Left renal pelvis (tissue), 4 donors: ENCODE results near the gene CCDC80. TPM values are rescaled to one million over a fixed set of nuclear protein-coding genes. Genes with fewer than 3 reads are reported as not detected.
A peak's percentile ranks its signal among the peaks of the same experiment; 100 is the strongest.

Experiments
- DNase-seq, 4 donors: peaks; one replicate each; pipeline ENCODE4 v3.0.0-alpha.2; 2013; ENCODE audit warnings: low read depth in 4 of 4, low spot score in 3 of 4
- polyA plus RNA-seq, 4 donors: library from polyadenylated mRNA; unstranded; fragments of 120-200 nt; gene quantifications; one replicate each; pipeline ENCODE4 v1.2.1, GENCODE V29; 2013; ENCODE audit not compliant: insufficient read length in 4 of 4

Gene CCDC80
- polyA plus RNA-seq: 100 to 1,000 TPM in 3 of 4 donors, 10 to 100 TPM in 1; 63.1 to 729 (median 135) TPM

DNA sequence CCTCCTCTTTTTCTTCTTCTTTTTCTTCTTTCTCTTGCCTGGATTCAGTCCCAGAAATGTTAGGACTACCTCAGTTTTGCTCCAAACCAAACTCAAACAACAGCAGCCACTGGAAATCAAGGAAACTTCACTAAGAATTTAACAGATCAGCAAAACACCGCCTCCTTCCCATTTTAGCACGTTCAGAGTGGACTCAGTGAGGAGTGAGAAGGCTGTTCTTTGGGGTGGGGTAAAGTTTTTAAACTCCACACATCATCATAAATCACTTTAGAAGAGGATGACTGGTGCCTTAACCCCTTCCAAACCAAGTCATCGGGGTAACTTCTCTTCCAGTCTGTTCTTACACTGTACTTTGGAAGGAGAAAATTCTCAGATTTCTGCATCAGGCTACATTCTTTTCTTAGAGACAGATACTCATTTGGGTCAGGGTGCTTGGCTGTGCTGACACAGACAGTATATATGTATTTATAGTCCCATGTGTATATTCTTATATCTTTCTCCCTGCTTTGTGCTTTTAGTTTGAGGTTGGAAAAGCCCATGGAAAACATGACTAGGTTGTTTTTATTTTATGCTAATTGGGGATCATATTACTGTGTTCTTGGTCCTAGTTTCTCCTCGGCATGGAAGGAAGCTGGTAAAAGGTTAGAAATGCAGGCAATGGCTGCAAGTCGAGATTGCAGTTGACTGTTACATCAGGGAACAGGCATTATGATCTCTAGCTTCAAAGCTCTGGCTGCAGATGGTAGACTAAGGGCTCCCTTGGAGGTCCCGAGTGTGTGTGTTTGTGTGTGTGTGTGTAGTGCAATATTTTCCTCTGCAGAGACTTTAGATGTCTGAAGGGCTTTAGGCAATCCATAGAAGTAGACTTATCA, at the start of gene CCDC80:
CCDC80 (minus strand) TSS at position 214 of the 872 bp plus-strand sequence. CDS start 1,238 bp downstream, outside the sequence.
- peak; percentile 72 to 76 (median 72) for DNase-seq

DNA sequence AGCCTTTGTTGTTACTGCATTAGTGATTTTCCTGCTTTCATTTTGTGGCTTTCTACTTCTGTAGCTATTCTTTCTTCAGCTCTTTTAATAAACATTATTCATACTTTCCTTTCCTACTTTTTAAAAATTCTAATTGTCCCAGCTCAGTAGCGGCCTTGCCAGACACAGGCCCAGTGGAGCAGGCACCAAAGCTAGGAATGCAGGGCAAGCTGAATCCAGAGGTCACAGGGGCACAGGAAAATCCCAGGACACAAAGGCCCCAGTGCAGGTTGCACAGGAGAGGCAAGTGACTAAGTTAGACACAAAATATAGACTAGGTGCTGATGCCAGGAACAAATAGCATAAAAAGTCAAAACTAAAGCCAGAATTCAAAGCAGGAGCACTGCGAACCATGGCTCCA, 49.0 kb upstream of the CCDC80 start:
- DNase-seq: no peak

- no peak for DNase-seq
Measured at GRCh38 chr3:112689385-112689784, 48.4 kb upstream of the CCDC80 start.

DNA sequence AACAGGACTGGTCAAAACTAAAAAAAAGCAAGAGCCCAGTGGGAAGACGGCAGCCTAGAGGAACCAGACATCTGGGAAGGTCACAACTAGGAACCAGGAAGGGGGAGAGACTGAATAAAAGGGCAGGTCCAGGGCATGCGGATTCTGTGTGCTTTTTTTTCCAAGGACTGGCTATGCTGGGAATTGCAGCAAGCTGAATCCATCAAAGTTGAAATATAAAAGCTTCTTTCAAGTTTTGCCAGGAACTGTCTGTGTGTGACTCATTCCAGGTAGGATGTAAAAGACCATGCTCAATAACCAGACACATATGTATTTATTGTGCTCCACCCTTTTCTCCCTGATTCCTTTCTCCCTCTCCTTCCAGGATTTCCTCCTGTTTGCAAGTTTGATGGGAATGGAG, 47.9 kb upstream of the CCDC80 start:
- DNase-seq: no peak

- DNase-seq: no peak
Measured at GRCh38 chr3:112688085-112688769, 47.3 kb upstream of the CCDC80 start.

DNA sequence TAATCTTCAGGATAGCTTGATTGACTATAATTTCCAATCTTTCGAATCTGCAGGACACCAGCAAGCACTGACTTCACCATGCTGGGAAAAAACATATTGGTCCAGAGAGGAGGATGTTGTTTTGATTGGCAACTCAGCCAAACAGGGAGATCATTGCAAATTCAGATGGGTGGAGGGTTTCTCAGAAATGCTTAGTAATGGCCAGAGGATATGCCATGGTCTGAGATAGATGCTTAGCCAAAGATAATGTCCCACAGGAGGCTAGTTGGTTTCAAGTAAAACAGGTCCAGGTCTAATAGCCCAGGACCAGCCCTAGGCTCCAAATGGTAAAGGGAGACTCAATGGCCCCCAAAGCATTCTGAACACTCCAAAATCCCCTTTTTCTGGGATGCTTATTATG, 46.7 kb upstream of the CCDC80 start:
- DNase-seq: no peak

- no peak for DNase-seq
Measured at GRCh38 chr3:112687211-112687610, 46.3 kb upstream of the CCDC80 start.

DNA sequence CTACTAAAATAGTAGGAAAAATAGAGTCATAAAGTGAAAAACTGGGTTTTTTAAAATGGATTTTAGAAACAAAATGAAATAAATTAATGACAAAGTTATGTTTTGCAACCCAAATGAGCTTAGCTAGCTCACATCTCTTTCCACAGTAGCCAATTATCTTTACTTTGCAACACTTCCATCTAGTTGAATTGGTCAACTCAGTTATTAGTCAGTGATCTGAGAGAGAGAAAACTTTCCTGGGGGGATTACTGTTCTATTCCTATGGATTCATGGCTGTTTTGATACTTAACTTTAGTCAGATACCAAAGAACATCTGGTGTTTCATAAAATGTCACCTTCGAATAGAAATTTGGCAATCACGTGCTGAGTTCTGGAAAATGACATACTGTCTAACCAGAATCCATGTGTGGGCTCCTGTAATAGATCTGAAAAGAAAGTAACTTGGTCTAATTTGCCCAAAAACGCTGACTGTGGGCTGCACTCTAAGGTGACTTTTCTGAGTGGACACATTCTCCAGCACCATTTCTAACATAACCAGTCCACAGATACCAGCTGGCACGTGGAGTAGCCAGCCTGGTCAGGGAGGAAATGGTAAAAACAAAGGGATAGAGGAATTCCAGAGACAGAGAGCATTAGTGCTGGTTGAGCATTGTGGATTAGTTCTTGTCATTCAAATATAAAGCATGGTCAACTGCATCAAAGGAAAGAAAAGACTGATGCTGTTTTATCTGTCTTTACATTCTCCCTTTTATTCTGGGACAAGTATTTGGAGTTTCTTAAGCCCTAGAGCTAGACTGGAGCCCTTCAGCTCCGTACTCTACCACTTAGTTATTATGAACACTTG, 45.2 kb upstream of the CCDC80 start:
- DNase-seq: no peak

- no peak for DNase-seq
Measured at GRCh38 chr3:112685420-112685819, 44.5 kb upstream of the CCDC80 start.

- DNase-seq: no peak
Measured at GRCh38 chr3:112682361-112682760, 41.4 kb upstream of the CCDC80 start.

DNA sequence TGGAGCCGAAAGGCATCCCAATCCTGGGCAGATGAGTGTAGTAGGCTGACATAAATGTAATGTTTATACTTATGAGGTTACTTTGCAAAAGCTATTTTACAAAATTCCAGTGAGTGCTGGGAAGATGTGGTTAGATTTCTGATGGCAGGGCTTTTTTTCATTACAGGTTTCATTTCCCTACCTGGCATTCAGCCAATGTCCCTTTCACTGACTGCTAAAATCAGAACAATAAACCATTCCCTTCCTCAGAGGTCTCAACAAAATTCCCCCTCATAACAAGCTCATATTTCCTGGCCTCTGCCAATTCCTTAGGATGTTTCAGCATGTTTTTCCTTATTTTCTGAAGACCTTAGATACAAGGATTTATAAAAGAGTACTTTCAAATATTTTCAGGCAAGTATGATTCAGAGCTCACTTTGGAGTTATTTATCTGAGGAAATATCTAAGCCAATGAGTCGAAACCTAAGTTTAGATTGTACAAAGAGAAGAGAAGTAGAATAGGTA, 40.9 kb upstream of the CCDC80 start:
- no peak for DNase-seq

GRCh38 chr3:112676659-112677234, 35.8 kb upstream of the CCDC80 start:
- peak in 1 of 4 donors; percentile 25 for DNase-seq

DNA sequence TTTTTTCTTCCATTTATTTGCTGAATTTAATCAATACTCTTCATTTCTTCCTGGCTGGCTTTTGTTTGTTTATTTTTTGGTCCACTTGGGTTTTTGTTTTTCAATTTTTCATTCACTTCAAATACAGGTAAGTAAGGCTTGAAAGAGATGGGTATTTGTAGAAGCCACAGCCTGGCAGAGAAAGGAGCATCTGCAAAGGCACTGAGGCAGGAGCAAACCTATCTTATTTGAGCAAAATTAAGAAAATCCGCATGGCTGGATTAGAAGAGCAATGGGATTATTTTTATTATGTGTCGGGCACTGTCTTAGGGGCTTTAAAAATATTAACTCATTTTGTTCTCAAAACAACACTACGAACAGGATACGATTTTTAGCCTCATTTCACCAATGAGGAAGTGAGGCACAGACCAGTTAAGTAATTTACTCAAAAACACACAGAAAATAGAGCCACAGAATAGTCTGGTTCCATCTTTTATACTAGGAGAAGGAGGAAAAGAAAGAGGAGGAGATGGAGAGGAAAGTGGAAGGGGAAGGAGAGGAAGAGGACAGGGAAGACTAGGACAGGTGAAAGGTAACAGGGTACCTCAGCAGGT, 35.1 kb upstream of the CCDC80 start:
- no peak for DNase-seq

GRCh38 chr3:112675349-112675748, 34.4 kb upstream of the CCDC80 start:
- DNase-seq: no peak

DNA sequence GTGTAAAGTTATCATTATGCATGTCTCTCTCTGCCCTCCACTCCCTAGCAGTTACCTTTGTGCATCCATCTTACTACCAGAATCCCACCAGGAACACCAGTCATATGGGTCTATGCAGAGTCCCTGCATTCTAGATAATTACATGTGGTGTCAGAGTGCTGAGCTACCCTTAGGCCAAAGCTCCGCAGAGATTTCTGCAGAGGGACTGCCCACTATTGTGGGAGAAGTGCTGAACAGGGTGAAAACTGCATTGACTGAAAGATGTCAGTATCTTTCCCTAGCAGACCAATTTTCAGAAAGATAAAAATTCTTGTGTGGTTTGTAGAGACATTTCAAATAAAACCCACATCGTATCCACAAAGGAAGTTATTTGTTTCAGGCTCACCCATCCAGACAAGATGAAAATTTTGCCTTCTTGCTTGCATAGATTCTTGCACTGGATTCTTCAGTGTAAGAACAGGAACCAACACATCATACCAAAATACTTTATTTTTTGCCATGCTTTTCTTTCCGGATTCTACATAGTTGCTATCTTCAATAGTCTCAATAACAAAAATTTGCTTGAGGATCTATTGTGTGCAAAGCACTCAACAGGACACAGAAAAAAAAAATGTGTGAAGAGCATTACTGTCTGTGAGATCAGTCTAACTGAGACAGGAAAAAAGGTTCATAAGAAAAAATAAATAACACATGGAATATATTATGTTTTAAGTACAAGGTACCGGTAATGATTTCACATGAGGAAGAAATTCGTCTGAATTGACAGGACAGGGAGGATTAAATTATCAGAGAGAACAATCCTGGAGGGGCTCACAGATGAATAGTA, 32.0 kb upstream of the CCDC80 start:
- DNase-seq: no peak

- DNase-seq: no peak
Measured at GRCh38 chr3:112671930-112672715, 31.2 kb upstream of the CCDC80 start.

GRCh38 chr3:112670824-112671223, 29.9 kb upstream of the CCDC80 start:
- DNase-seq: no peak

DNA sequence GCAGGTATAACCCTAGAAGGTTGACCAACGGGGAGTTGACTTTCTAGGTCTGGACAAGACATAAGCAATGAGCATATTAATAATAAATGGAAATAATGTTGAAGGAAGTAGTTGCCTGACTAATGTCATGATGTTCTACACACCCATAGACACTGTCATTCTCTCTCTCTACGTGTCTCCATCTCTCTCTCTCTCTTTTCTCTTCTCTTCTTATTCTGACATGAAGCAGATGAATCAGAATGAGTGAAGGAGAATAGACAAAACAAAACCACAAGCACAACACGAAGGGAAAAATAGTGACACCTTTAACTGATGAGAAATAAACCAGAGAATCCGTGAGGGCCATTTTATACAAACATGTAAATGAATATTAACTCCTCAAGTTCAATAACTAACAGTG, 26.7 kb upstream of the CCDC80 start:
- no peak for DNase-seq
